ENCODE data around the gene UBR2.
"Not testable (repeated sequence)": the region's sequence is repeated elsewhere in the genome, so short reads cannot be mapped to it uniquely, and the experiment has no call there.

UBR2 gene

DNA sequence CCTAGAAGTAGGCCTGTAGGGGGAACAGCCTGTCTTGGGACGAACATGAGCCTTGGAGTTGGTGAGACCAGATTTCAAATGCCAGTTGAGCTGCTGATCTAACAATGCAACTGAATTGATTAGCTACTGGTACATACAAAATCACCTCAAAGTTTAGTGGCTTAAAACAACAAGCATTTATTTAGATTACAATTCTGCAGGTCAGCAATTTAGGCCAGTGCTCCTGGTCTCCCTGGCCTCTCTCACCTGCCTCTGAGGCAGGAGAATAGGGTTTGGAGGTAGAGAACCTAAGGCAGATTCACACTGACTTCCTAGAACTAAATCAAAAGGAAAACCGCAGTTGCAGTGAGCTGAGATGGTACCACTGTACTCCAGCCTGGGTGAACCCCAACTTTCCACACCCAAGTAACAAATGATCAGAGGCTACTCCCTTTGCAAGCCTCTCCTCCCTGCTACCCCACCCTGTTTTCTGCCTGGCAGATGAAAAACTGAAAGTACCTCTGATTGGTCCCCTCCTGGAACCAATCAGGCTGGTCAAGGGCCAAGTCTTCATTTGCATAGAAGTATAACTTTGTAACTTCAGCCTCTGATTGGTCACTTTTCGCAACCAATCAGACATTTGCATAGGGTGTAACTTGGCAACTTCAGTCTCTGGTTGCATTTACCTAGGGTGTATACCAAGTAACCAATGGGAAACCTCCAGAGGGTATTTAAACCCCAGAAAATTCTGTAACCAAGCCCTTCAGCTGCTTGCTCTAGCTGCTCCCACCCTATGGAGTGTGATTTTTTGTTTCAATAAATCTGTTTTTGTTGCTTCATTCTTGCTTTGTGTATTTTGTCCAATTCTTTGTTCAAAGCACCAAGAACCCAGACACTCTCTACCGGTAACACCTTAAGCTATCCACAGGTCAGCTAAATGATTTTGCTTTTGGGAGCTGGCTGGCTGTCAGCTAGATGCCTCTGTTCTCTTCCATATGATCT lies 8.1 kb upstream of the UBR2 start:
- peak; percentile 8 for DNase-seq

DNA sequence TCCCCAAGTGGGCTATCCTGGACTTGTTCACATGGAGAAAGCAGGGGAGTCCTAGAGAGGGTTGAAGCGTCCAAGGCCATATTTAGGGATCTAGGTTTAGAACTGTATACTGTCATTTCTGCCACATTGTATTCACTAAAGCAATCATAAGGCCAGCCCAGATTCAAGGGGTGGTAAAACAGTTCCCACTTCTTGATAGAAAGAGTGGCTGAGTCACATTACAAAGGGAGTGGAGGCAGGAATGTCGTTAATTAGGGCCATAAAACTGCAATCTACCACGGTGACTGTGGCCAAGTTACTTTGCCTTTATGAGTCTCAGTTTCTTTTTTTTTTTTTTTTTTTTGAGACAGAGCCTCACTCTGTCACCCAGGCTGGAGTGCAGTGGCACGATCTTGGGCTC lies 7.4 kb upstream of the UBR2 start:
- no peak for DNase-seq

DNA sequence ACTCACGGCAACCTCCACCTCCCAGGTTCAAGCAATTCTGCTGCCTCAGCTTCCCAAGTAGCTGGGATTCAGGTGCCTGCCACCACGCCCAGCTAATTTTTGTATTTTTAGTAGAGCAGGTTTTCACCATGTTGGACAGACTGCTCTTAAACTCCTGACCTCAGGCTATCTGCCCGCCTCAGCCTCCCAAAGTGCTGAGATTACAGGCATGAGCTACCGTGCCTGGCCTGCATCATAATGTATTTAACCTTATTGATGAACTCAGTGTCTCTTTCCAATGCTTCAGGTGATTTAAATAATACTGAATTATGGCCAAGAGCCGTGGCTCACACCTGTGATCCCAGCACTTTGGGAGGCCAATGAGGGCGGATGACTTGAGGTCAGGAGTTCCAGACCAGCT lies 4.6 kb upstream of the UBR2 start:
- DNase-seq = not testable (repeated sequence)

DNA sequence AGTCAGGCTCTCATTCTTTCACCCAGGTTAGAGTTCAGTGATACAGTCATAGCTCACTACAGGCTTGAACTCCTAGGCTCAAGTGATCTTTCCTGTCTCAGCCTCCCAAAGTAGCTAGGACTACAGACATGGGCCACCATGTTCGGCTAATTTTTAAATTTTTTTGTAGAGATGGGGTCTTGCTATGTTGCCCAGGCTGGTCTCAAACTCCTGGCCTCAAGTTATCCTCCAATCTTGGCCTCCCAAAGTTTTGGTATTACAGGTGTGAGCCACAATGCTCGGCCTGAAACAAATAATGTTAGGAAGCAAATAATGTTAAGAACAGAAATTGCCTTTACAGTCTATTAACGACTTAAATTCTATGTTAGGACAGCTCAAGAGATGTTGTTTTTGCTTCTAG lies 1.8 kb upstream of the UBR2 start:
- DNase-seq = no peak

DNA sequence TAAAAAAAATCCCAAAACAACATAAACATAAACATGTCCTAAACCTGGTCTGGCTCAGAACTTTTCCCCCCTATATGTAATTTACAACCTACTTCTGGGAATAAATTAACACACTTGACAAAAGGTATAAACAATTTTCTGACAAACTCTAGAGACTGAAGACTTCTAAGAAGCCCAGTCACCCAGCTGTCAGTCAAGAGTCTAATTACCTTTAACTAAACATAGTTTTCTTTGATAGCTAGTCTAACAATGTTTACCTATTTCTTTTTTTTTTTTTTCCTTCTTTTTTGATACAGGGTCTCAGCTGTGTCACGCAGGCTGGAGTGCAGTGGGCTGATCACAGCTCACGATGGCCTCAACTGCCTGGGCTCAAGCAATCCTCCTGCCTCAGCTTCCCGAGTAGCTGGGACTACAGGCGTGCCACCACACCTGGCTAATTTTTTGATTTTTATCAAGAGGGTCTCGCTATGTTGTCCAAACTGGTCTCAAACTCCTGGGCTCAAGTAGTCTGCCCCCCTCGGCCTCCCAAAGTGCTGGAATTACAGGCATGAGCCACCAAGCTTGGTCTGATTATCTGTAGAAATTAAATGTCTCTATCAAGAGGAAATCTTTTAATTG lies 932 bp upstream of the UBR2 start:
- DNase-seq = no peak

DNA sequence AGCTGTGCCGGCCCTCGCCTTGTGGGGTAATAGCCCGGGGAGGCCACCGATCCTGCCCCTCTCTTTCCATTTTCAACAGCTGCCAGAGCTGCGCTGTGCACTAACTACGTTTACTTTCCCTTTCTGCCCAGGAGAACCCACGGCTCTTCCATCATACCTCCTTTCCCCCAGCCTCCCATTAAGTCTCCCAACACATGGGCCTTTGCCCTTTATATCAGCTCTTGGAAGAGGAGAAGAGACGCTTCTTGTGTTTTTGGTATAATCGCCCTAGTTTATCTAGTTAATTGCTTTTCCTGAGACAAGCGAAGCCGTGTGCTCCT lies 637 bp downstream of the UBR2 start:
- no peak for DNase-seq

DNA sequence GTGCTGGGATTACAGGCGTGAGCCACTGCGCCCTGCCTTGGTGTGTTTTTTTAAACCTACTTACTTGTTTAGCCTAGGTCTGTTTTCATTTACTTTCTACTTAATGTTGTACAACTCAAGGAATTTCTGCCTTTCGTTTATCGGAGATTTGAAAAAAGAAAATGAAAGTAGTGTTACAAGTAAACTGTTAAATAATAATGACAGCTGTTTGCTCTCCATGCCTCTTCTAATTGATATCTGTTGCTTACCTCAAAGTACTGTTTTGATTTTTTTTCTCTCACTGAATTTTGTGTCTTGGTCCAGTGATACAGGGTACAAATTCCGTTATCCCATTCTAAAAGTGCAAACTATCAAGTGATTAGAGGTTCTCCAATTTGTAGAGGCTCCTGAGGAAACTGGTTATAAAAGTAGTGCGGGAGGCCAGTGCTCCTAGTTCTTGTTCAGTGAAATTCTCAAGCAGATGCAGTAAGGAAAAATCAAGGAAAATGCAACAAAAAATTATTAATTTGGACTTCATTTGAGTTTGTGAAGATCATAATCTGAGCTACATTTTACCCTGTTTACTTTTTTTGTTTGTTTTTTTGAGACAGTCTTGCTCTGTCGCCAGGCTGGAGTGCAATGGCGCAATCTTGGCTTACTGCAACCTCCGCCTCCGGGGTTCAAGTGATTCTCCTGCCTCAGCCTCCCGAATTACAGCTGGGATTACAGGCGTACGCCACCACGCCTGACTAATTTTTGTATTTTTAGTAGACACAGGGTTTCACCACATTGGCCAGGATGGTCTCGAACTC lies 2.2 kb downstream of the UBR2 start:
- no peak for DNase-seq

DNA sequence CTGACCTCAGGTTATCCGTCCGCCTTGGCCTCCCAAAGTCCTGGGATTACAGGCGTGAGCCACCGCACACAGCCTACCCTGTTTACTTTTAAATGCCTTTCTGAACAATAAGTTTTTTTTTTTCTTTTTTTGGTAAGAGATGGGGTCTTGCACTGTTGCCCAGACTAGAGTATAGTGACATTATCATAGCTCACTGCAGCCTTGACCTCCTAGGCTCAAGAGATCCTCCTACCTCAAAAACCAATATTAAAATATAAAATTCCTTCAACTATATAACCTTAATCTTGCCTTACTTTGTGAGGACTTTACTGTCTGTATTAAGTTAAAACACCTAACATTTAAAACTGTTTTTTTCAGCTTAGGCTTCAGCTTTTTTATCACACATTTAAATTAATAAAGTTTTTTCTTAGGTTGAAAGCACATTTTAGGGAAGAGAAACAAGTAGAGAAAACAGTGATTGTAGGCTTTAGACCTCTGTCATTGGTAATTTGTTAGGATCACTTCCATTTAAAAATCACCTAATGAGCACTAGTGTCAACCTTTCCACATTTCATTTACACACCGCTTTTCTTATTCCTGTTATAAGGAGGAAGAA lies 2.9 kb downstream of the UBR2 start:
- no peak for DNase-seq

DNA sequence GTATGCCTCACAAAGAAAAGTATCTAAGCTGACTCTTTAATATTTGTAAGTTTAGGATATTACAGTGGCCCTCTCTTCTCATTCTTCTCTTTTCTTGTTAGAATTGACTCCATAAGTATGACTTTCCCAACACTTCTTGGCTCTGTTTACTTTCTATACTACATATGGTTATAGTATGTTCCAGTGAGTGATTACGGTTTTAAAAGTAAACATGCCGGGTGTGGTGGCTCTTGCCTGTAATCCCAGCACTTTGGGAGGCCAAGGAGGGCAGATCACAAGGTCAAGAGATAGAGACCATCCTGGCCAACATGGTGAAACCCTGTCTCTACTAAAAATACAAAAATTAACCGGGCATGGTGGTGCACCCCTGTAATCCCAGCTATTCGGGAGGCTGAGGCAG lies 3.4 kb downstream of the UBR2 start:
- not testable (repeated sequence) for DNase-seq

DNA sequence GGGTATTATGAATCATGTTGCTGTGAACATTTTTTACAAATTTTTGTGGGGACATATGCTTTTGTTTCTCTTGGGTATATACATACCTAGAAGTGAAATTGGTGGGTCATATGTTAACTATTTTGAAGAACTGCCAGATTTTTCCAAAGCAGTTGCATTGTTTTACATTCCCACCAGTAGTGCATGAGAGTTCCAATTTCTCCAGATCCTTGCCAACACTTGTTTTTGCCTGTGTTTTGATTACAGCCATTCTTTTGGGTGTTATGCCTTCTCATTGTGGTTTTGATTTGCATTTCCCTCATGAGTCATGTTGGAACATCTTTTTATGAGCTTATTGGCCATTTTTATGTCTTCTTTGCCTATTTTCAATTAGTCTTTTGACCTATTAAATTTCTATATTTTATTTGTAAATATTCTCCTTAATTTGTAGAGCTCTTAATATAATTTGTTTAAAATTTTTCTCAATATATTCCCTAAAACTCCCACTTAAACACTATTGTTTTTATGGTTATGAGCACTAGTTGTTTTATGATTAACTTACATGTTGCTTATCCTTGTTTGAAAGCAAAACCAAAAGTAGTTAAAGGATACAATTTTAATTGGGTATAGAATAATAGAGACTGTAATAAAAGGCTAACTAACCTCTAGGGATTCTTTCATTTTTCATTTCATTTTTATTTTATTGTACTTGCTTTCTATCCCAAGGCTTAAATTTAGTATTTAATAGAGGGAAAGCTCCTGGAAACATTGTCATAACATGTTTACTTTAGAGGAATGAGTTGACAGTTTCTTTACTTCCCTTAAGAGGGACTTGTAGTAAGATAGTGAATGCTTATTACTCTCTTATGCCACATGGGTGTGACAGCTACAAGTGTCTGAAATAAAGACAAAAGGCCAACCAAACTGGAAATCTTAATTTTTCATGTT lies 5.5 kb downstream of the UBR2 start:
- no peak for DNase-seq

DNA sequence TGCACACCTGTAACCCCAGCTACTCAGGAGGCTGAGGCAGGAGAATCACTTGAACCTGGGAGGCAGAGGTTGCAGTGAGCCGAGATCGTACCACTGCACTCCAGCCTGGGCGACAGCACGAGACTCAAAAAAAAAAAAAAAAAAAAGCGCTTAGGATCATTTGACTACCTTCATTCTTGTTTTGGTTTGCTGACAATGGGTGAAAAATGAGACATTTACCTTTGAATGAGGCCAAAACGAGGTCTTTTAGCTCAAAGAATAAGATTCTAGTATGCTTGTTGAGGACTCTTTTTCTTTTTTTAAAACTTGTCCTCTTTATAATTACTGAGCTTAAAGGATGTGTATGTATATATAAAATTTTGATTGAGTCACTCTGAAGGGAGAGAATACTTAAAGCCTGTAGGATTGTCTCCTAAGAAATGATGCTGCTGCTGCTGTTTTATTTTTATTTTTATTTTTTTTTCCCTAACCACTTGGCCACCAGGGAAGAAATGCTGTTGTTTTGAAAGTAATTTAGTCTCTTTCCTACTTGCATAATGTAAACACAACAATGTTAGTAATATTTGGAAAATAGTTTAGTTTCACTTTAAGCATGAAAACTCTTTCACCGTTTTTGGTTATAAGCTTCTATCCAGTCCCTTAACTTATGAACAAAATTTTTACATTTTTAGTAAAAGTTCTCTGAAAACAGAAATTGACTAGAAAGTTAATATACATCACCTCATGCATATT lies 7.9 kb downstream of the UBR2 start:
- no peak for DNase-seq

DNA sequence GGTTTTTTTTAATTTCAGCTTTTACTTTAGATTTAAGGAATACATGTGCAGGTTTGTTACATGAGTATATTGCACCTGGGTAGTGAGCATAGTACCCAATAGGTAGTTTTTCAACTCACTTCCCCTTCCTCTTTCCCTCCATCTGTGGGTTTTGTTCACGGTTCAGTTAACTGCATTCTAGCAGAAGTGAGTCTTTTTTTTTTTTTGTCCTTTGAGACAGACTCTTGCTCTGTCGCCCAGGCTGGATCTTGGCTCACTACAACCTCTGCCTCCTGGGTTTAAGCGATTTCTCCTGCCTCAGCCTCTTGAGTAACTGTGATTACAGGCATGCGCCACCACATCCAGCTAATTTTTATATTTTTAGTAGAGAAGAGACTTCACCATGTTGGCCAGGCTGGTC lies 8.7 kb downstream of the UBR2 start:
- peak; percentile 5 for DNase-seq

DNA sequence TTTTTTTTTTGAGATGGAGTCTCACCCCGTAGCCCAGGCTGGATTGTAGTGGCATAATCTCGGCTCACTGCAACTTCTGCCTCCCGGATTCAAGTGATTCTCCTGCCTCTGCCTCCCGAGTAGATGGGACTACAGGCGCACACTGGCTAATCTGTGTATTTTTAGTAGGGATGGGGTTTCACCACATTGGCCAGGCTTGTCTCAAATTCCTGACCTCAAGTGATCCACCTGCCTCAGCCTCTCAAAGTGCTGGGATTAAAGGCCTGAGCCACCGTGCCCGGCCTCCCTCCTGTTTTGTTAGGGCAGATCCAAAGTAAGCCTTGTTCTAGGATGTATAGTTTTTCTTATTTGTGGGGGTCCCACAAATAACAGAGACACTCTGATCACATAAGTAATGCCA lies 12.7 kb downstream of the UBR2 start:
- DNase-seq = not testable (repeated sequence)

DNA sequence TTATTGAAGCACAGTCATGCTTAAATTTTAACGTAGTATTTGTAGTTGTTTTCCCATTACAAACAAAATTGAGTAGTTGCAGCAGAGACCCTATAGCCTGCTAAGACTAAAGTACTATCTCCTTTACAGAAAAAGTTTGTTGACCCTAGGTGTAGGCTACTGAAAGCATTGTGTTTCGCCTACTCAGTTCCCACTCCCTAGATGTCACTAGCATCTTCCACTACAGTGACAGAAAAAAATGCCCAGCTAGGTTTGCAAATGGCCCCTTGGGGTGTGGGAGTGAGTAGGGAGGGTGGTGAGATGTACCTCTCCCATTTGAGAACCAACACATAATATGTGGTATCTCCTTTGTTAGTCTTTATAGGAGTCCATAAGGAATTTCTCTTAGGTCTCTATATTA lies 34.5 kb downstream of the UBR2 start:
- DNase-seq = no peak

DNA sequence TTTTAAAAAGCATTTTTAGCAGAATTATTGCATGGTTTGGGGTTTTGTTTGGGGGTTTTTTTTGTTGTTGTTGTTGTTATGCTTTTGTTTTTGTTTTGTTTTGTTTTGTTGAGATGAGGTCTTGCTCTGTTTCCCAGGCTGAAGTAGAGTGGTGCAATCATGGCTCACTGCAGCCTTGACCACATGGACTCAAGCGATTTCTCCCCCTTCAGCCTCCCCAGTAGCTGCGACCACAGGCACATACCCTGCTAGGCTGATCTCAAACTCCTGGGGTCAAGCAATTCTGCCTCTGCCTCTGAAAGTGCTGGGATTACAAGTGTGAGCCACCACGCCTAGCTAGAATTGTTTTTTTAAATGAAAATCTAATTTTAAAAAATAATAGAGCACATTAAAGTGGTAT lies 35.7 kb downstream of the UBR2 start:
- no peak for DNase-seq

DNA sequence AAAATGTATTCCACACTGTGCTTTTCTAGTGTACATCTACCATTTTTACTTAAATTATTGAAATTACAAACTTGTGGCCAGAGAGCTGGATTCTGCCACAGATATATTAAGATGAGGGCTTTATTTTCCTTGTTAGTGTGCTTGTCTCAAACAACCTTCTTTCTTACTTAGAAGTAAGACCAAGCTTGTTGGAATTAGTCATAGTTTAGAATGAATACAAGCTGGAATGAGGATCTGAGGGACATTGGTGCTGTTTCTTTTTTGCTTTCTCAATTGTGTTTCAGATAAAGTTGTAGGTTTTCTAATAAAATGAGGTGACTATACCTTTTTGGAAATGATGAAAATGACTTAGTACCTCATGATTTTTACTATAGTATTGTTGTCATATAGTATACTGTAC lies 40.3 kb downstream of the UBR2 start:
- DNase-seq = no peak

DNA sequence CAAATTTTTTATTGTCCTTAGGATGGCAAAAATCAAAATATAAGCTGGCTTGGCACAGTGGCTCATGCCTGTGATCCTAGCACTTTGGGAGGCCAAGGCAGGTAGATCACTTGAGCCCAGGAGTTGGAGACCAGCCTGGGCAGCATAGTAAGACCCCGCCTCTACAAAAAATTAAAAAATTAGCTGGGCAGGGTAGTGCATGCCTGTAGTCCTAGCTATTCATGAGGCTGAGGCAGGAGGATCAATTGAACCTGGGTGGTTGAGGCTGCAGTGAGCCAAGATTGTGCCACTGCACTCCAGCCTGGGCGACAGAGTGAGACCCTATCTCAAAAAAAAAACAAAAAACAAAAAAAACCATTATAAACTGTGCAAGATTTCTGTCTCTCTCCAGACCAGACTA lies 40.9 kb downstream of the UBR2 start:
- not testable (repeated sequence) for DNase-seq

DNA sequence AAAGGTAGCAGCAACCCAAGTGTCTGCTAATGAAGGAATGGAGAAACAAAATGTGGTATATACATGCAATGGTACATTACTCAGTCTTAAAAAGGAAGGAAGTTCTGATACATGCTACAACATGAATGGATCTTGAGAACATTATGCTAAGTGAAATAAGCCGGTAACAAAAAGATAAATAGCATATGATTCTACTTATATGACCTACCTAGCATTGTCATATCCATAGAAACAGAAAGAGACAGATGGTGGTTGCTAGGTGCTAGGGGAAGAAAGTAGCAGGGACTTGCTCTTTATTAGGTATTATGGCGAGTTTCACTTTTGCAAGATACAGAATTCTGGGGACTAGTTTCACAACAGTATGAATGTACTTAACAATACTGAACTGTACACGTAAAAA lies 46.6 kb downstream of the UBR2 start:
- no peak for DNase-seq

DNA sequence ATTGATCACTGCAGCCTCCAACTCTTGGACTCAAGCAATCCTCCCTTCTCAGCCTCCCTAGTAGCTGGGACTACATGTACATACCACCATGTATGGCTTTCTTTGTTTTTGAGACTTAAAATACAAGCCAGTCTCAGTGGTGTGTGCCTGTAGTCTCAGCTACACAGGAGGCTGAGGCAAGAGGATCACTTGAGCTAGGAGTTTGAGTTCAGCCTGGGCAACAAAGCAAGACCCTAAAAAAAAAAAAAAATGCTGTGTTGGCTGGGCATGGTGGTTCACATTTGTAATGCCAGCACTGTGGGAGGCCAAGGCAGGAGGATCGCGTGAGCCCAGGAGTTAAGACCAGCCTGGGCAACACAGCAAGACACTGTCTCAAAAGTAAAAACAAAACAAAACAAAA lies 51.7 kb downstream of the UBR2 start:
- no peak for DNase-seq

DNA sequence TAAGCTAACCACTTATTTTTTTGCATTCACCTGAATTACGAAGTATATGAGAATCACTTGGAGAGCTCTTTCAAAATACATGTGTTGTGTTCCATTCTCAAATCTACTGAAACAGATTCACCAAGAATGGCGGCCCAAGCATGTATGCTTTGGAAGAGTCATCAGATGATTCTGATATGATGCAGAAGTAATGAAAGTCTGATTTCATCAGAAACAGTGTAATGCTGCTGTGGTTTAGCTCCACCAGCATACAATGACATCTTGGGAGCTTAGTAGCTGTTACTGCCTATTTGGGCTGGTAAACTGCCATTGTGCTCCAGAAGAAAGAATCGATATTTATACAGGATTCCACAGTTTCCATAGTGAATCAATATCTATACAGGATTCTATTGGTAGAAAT lies 52.9 kb downstream of the UBR2 start:
- DNase-seq = no peak

DNA sequence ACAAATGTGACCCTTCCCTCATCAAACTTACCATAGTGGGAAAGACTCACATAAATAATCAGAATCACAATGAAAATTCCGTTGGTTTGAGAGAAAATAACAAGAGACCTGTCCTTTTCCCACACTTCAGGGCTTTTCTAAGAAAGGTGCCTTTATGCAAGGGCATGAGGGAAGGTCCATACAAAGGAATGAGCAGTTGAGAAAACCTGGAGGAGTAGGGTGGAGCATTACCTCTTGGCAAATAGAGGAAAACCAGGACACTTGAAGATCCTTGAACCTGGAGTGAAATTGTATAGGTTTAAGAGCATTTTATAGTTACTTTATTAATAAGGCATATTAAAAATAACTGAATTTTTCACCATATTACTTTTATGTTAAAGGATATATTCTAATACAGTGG lies 54.3 kb downstream of the UBR2 start:
- DNase-seq = no peak

DNA sequence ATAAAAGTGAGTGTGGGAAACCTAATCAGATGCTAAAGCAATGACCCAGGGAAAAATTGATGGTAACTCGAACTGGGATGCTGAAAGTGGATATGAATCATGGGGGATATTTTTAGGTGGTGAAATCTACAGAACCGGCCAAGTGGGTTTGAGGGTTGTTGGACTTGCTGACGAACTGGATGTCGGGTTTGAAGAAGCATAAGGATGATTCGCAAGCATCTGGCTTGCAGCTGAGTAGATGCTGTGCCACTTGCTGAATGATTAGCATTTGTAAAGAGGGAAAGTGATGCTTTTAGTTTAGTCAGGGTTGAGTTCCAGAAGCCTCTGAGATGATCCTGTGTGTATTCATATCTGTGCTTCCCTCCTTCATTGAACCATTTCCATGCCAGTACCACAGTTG lies 54.9 kb downstream of the UBR2 start:
- DNase-seq = no peak
